HepG2 (cell line): ENCODE results near the gene KRTAP5-6. TPM values are rescaled to one million over a fixed set of nuclear protein-coding genes. Genes with fewer than 3 reads are reported as not detected.

Source experiments
- ATAC-seq: fragments of 200-7000 bp; cut with Tn5 transposase; 3 replicates; pipeline ENCODE4 v1.9.1; 2020; ENCODE audit warnings: mild to moderate bottlenecking, moderate library complexity
- BruUV-seq: library from RNA; stranded (reverse); fragments of 400-500 nt; replicated peaks from 2 replicates; lab custom pipeline; 2021; lab: Mats Ljungman, UMichigan
- CTCF ChIA-PET: fragments of 300-600 bp; formaldehyde crosslinking; extraction: SDS; loops from one replicate; lab custom pipeline; 2021; ENCODE audit warnings: low total read pairs, inconsistent platforms, low intra/inter-chr PET ratio; lab: Yijun Ruan, JAX
- POLR2A ChIA-PET: fragments of 350-600 bp; sonication (Branson Sonifier 250); formaldehyde crosslinking; loops from one replicate; lab custom pipeline; 2020; ENCODE audit warnings: antibody characterized with exemption, inconsistent platforms; lab: Yijun Ruan, JAX
- DNase-seq: peaks from one replicate; pipeline ENCODE4 v3.0.0-alpha.2; 2015; ENCODE audit warnings: low spot score
- FAIRE-seq: peaks from 3 replicates; lab custom pipeline; 2011; peaks lifted over from hg19 to GRCh38; lab: Jason Lieb, UNC
- H2AFZ ChIP-seq: one replicate; pipeline ENCODE4 v1.6.1; 2011; ENCODE audit warnings: low read length, inconsistent platforms
- H3K27ac ChIP-seq: fragments of 300-600 bp; 3 replicates; pipeline ENCODE4 v1.8.0; 2011; ENCODE audit warnings: mixed run types, mild to moderate bottlenecking, mixed read lengths, low read length, inconsistent platforms; ENCODE audit not compliant: insufficient read depth; ENCODE audit errors: extremely low read length
- H3K27me3 ChIP-seq, 2 experiments: fragments of 200-600 bp in 1 of 2; 2 replicates in 1 of 2; 3 replicates in 1 of 2; pipeline versions ENCODE4 v1.6.0 to v1.8.0; 2011; ENCODE audit warnings: low read length in 2 of 2, mild to moderate bottlenecking in 2 of 2, moderate library complexity in 2 of 2, inconsistent platforms in 1 of 2; ENCODE audit not compliant: insufficient read depth in 2 of 2, control insufficient read depth in 1 of 2
- H3K36me3 ChIP-seq, 2 experiments: fragments of 200-600 bp in 1 of 2; replicated peaks in 1 of 2; 2 replicates in 1 of 2; 3 replicates in 1 of 2; pipeline versions ENCODE4 v1.5.1 to v1.8.0; 2011; ENCODE audit warnings: low read length in 2 of 2, inconsistent platforms in 1 of 2; ENCODE audit not compliant: insufficient read depth in 2 of 2, control insufficient read depth in 1 of 2
- H3K4me1 ChIP-seq: 2 replicates; pipeline ENCODE4 v1.5.1; 2012; ENCODE audit warnings: low read length, inconsistent platforms; ENCODE audit not compliant: insufficient read depth
- H3K4me2 ChIP-seq: 2 replicates; pipeline ENCODE4 v1.6.0; 2011; ENCODE audit warnings: low read depth, low read length, inconsistent platforms
- H3K4me3 ChIP-seq, 3 experiments: fragments of 200-600 bp in 1 of 3; sonication (generic), shearing (Covaris generic) in 1 of 3; replicated peaks in 1 of 3; 2 replicates each; pipeline ENCODE4 v1.5.1; 2011 to 2016; ENCODE audit warnings: low read length in 3 of 3, inconsistent platforms in 2 of 3, low read depth in 2 of 3, mild to moderate bottlenecking in 2 of 3, control low read depth in 1 of 3, mixed read lengths in 1 of 3; ENCODE audit not compliant: insufficient read depth in 1 of 3
- H3K79me2 ChIP-seq: one replicate; pipeline ENCODE4 v1.6.1; 2011; ENCODE audit warnings: low read length, inconsistent platforms; ENCODE audit not compliant: insufficient read depth
- H3K9ac ChIP-seq: 2 replicates; pipeline ENCODE4 v1.6.0; 2011; ENCODE audit warnings: mild to moderate bottlenecking, low read depth, low read length, inconsistent platforms; ENCODE audit not compliant: insufficient read depth
- H3K9me3 ChIP-seq: 2 replicates; pipeline ENCODE4 v1.5.1; 2012; ENCODE audit warnings: mild to moderate bottlenecking, low read length
- H4K20me1 ChIP-seq: 2 replicates; pipeline ENCODE4 v1.6.0; 2011; ENCODE audit warnings: inconsistent platforms, mild to moderate bottlenecking, low read length, moderate library complexity; ENCODE audit not compliant: insufficient read depth
- FOXM1 ChIP-seq: sonication (generic); formaldehyde crosslinking; IDR thresholded peaks from 2 replicates; pipeline ENCODE4 v1.5.0; 2020; ENCODE audit warnings: missing genetic modification reagents
- MAFK ChIP-seq, 2 experiments: IDR thresholded peaks in 1 of 2; conservative IDR thresholded peaks in 1 of 2; 2 replicates each; pipeline ENCODE4 v1.6.1; 2011; ENCODE audit warnings: improper control_type of control experiment in 2 of 2, low read length in 2 of 2
- ZNF33A ChIP-seq: sonication (generic); formaldehyde crosslinking; IDR thresholded peaks from 2 replicates; pipeline ENCODE4 v1.5.1; 2020; ENCODE audit warnings: missing genetic modification reagents, mild to moderate bottlenecking, moderate library complexity, borderline replicate concordance
- ZNF670 ChIP-seq: sonication (generic); formaldehyde crosslinking; IDR thresholded peaks from 2 replicates; pipeline ENCODE4 v1.8.0; 2022; ENCODE audit warnings: mild to moderate bottlenecking, missing genetic modification reagents, borderline replicate concordance
- WGBS: methylation state at CpG from one replicate; pipeline ENCODE4 v1.1.6; 2017; ENCODE audit warnings: low lambda C conversion rate; 5-methylcytosine and 5-hydroxymethylcytosine counted together
- in situ Hi-C: cut with HindIII; loops from 2 replicates; pipeline ENCODE4 v1.10.0; 2017; ENCODE audit warnings: low pct_unique_long_range_greater_than_20kb; ENCODE audit not compliant: extremely low pct_ligation_motif_present
- intact Hi-C: fragments of 100-400 bp; cut with micrococcal nuclease; formaldehyde crosslinking; loops from one replicate; pipeline ENCODE4 v1.10.0; 2022; ENCODE audit not compliant: unreplicated experiment
- polyA plus RNA-seq, 8 experiments: library from polyadenylated mRNA; depleted of rRNA in 3 of 8; stranded (reverse) in 7 of 8; unstranded in 1 of 8; fragments of >200 nt; fragmentation: Illumina TruSeq in 4 of 8; extraction: Trizol in 4 of 8; gene quantifications; 2 replicates each; pipeline versions ENCODE4 v1.2.1 to v1.2.3, GENCODE V29; 2011 to 2016; ENCODE audit warnings: low read depth in 4 of 8, missing spikeins in 1 of 8, mixed read lengths in 1 of 8; ENCODE audit not compliant: insufficient read depth in 1 of 8
- total RNA-seq, 5 experiments: library from RNA; depleted of rRNA; stranded (reverse); fragments of >200 nt; fragmentation: Illumina TruSeq; extraction: Trizol; gene quantifications; 2 replicates each; pipeline ENCODE4 v1.2.3, GENCODE V29; 2016; ENCODE audit warnings: low read depth in 1 of 5
- TF ChIP-seq, protein P1 (sequence below): sonication (generic); formaldehyde crosslinking; IDR thresholded peaks from 2 replicates; pipeline ENCODE4 v1.5.0; 2020; ENCODE audit warnings: missing genetic modification reagents, mild to moderate bottlenecking, borderline replicate concordance

The KRTAP5-6 gene
- total and polyA plus RNA-seq, 2 of the 13 experiments (the other 11 are each of a cell fraction or from before 2014, with no cell fraction given): not detected

DNA sequence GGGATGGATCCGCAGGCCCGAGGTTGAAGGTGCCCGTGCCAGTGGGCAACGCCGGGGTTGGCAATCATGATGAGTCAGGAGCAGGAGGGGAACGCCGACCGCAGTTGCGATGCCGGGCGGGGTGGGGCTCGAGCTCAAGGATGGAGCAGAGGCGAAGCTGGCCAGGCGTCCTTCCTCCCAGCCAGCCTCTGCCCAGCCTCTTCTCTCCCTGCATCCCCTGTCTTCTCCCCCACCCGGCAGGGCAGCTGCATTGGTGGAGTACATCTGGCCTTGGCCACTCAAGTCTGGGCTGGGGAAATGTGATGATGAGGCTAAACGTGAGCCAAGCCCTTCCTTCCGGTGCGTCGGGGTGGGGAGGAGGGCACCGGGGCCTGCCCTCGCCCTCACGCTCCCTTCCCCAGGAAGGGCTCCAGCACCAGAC lies 49.5 kb downstream of the KRTAP5-6 start:
- no peak for TF ChIP-seq ZNF33A (CRISPR knock-in tag)
- 0 out of 4 replicates have a peak, but pooled peaks have one; percentile 27 to 37 for TF ChIP-seq MAFK (conservative IDR thresholded peaks at IDR 0.05 in 1 of 2, IDR thresholded peaks at IDR 0.05 in 1 of 2; ENCODE audit: low read length in 2 of 2)
- Histone ChIP-seq H3K27me3 (peaks cover 3 to 11% of the 10 kb centered on the region in 2 experiments; a peak in 3 of 5 replicates), H3K36me3 (no peaks in the 10 kb centered on the region), H3K27ac (no peak overlapping the region), H3K9me3 (no peaks in the 10 kb centered on the region), H3K4me2 (no peak overlapping the region), H3K4me3 (no peak overlapping the region), H4K20me1 (no peaks in the 10 kb centered on the region; the same call in 1 of the 2 replicates), H3K9ac (no peak overlapping the region), H2AFZ (no peak overlapping the region), H3K79me2 (no peaks in the 10 kb centered on the region), H3K4me1 (peaks cover 20% of the 10 kb centered on the region; the same call in 1 of the 2 replicates)
- 72% methylated on average over 13 of the region's 22 CpGs for WGBS
- intact Hi-C loops (no loop called here), in situ Hi-C loops (no loop called here)
- no TSS peak for BruUV-seq
- DNase-seq (no peak), FAIRE-seq (no peak), ATAC-seq (no peak)
- ChIA-PET POLR2A (no interaction called here), CTCF (no interaction called here)

DNA sequence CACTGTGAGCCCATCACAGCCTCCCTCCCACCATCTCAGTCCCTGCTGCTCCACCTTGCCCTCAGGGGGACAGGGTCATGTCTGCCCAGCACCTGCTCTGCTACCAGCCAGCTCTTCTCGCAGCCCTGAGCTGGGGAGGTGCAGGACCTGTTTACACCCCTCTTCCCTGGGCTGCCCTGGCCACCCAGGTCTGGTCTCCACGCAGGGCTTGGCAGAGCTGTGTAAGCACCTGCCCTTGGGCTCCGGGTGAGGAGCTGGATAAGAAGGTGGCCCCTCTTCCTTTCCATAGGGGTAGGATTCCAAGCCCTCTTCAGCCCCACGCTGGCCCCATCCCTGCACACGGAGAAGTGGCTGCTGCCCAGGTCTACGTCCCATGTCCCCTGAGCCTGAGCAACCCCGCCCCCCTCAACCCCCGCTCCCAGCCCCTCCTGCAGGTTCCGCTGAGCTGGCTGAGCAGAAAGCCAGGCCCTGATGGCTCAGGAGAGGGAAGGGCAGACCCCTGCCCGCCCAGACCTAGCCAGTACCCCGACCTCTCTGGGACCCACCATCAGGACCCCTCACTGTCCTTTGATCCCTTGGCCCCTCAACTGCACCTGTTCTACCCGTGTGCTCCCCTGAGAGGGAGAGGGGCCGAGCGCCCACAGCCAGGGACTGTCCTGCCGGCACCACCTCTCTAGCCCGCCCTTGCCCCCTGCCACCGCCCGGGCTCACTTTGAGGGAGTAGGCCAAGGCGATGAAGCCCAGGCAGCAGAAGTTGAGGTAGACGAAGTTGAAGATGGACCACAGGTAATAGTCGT lies 50.2 kb downstream of the KRTAP5-6 start:
- no peak overlapping the region for H2AFZ ChIP-seq
- no peak overlapping the region for H3K4me2 ChIP-seq
- peaks cover 3 to 10% of the 10 kb centered on the region in 2 experiments; a peak in 2 of 5 replicates for H3K27me3 ChIP-seq
- H3K4me1 ChIP-seq: peaks cover 22% of the 10 kb centered on the region; the same call in 1 of the 2 replicates
- CTCF ChIA-PET: no interaction called here
- no peak overlapping the region for H3K27ac ChIP-seq
- no peaks in the 10 kb centered on the region for H3K9me3 ChIP-seq
- H3K36me3 ChIP-seq: no peaks in the 10 kb centered on the region
- TF ChIP-seq ZNF670 (no peak), FOXM1 (CRISPR knock-in tag) (no peak)
- TF ChIP-seq, protein P1, sequence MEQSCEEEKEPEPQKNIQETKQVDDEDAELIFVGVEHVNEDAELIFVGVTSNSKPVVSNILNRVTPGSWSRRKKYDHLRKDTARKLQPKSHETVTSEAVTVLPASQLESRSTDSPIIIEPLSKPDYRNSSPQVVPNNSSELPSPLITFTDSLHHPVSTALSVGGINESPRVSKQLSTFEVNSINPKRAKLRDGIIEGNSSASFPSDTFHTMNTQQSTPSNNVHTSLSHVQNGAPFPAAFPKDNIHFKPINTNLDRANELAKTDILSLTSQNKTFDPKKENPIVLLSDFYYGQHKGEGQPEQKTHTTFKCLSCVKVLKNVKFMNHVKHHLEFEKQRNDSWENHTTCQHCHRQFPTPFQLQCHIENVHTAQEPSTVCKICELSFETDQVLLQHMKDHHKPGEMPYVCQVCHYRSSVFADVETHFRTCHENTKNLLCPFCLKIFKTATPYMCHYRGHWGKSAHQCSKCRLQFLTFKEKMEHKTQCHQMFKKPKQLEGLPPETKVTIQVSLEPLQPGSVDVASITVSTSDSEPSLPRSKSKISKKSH (CRISPR knock-in tag): no peak
- no peaks in the 10 kb centered on the region; the same call in 1 of the 2 replicates for H4K20me1 ChIP-seq
- ATAC-seq: no peak; the same call in 2 of the 3 replicates
- no TSS peak for BruUV-seq
- intact Hi-C loops: no loop called here
- no peaks in the 10 kb centered on the region for H3K79me2 ChIP-seq
- WGBS: 88% methylated on average over 16 of the region's 21 CpGs
- FAIRE-seq: no peak
- POLR2A ChIA-PET: no interaction called here
- DNase-seq: no peak
- H3K9ac ChIP-seq: no peak overlapping the region
- H3K4me3 ChIP-seq: no peak overlapping the region
- in situ Hi-C loops: no loop called here

Other genes starting within 250 kb of the KRTAP5-6 start
- gene MOB2, start 210.4 kb upstream of the KRTAP5-6 start, total RNA-seq (2016; rRNA removed; fragmentation: Illumina TruSeq; extraction: Trizol): 21.8 and 22.3 TPM in 2 replicates
- gene MOB2, start 210.4 kb upstream of the KRTAP5-6 start, polyA plus RNA-seq (2011; rRNA removed): 27.7 and 37.6 TPM in 2 replicates
- gene DUSP8, start 124.9 kb upstream of the KRTAP5-6 start, total RNA-seq (2016; rRNA removed; fragmentation: Illumina TruSeq; extraction: Trizol): 0.95 and 1.8 TPM in 2 replicates
- 8.0 and 15.4 TPM in 2 replicates for gene DUSP8, start 124.9 kb upstream of the KRTAP5-6 start, polyA plus RNA-seq (2011; rRNA removed)
- not detected in 2 replicates for gene KRTAP5-1, start 111.9 kb upstream of the KRTAP5-6 start, total RNA-seq (2016; rRNA removed; fragmentation: Illumina TruSeq; extraction: Trizol)
- gene KRTAP5-1, start 111.9 kb upstream of the KRTAP5-6 start, polyA plus RNA-seq (2011; rRNA removed): not detected in 2 replicates
- not detected in 2 replicates for gene KRTAP5-2, start 98.9 kb upstream of the KRTAP5-6 start, total RNA-seq (2016; rRNA removed; fragmentation: Illumina TruSeq; extraction: Trizol)
- not detected in 2 replicates for gene KRTAP5-2, start 98.9 kb upstream of the KRTAP5-6 start, polyA plus RNA-seq (2011; rRNA removed)
- gene KRTAP5-3, start 88.7 kb upstream of the KRTAP5-6 start, total RNA-seq (2016; rRNA removed; fragmentation: Illumina TruSeq; extraction: Trizol): not detected in 2 replicates
- not detected in 2 replicates for gene KRTAP5-3, start 88.7 kb upstream of the KRTAP5-6 start, polyA plus RNA-seq (2011; rRNA removed)
- not detected in 2 replicates for gene KRTAP5-4, start 75.1 kb upstream of the KRTAP5-6 start, total RNA-seq (2016; rRNA removed; fragmentation: Illumina TruSeq; extraction: Trizol)
- gene KRTAP5-4, start 75.1 kb upstream of the KRTAP5-6 start, polyA plus RNA-seq (2011; rRNA removed): not detected in 2 replicates
- gene KRTAP5-5, start 67.4 kb upstream of the KRTAP5-6 start, total RNA-seq (2016; rRNA removed; fragmentation: Illumina TruSeq; extraction: Trizol): not detected in 2 replicates
- not detected in 2 replicates for gene KRTAP5-5, start 67.4 kb upstream of the KRTAP5-6 start, polyA plus RNA-seq (2011; rRNA removed)
- gene IFITM10, start 53.4 kb downstream of the KRTAP5-6 start, total RNA-seq (2016; rRNA removed; fragmentation: Illumina TruSeq; extraction: Trizol): 0.09 TPM in 1 of 2 replicates, not detected in the other
- 0.13 and 0.22 TPM in 2 replicates for gene IFITM10, start 53.4 kb downstream of the KRTAP5-6 start, polyA plus RNA-seq (2011; rRNA removed)
- 41.6 and 143 TPM in 2 replicates for gene CTSD, start 66.7 kb downstream of the KRTAP5-6 start, total RNA-seq (2016; rRNA removed; fragmentation: Illumina TruSeq; extraction: Trizol)
- gene CTSD, start 66.7 kb downstream of the KRTAP5-6 start, polyA plus RNA-seq (2011; rRNA removed): 230 and 408 TPM in 2 replicates
- 0.60 TPM in 1 of 2 replicates, not detected in the other for gene SYT8, start 137.8 kb downstream of the KRTAP5-6 start, total RNA-seq (2016; rRNA removed; fragmentation: Illumina TruSeq; extraction: Trizol)
- gene SYT8, start 137.8 kb downstream of the KRTAP5-6 start, polyA plus RNA-seq (2011; rRNA removed): 2.1 and 2.3 TPM in 2 replicates
- 7.2 and 8.5 TPM in 2 replicates for gene TNNI2, start 141.8 kb downstream of the KRTAP5-6 start, total RNA-seq (2016; rRNA removed; fragmentation: Illumina TruSeq; extraction: Trizol)
- gene TNNI2, start 141.8 kb downstream of the KRTAP5-6 start, polyA plus RNA-seq (2011; rRNA removed): 12.0 and 21.2 TPM in 2 replicates
- gene LSP1, start 155.9 kb downstream of the KRTAP5-6 start, total RNA-seq (2016; rRNA removed; fragmentation: Illumina TruSeq; extraction: Trizol): 0.29 and 1.00 TPM in 2 replicates
- 0.59 and 1.5 TPM in 2 replicates for gene LSP1, start 155.9 kb downstream of the KRTAP5-6 start, polyA plus RNA-seq (2011; rRNA removed)
- not detected in 2 replicates for gene PRR33, start 194.7 kb downstream of the KRTAP5-6 start, total RNA-seq (2016; rRNA removed; fragmentation: Illumina TruSeq; extraction: Trizol)
- not detected in 2 replicates for gene PRR33, start 194.7 kb downstream of the KRTAP5-6 start, polyA plus RNA-seq (2011; rRNA removed)
- not detected in 2 replicates for gene TNNT3, start 222.5 kb downstream of the KRTAP5-6 start, total RNA-seq (2016; rRNA removed; fragmentation: Illumina TruSeq; extraction: Trizol)
- gene TNNT3, start 222.5 kb downstream of the KRTAP5-6 start, polyA plus RNA-seq (2011; rRNA removed): not detected in 2 replicates